DOHH2 (cell line): ENCODE results near the gene TAS2R13.

Experiments
- H3F3A ChIP-seq: fragments of 200-600 bp; sonication (generic), shearing (Covaris generic); 2 replicates; pipeline ENCODE4 v1.6.0; 2016; ENCODE audit warnings: antibody characterized with exemption, mild to moderate bottlenecking; ENCODE audit not compliant: control insufficient read depth, insufficient read depth
- H3K27ac ChIP-seq: fragments of 200-600 bp; sonication (generic); 2 replicates; pipeline ENCODE4 v1.5.1; 2014; ENCODE audit warnings: low read depth, mild to moderate bottlenecking, low read length, moderate library complexity
- H3K27me3 ChIP-seq: fragments of 200-600 bp; sonication (generic); 2 replicates; pipeline ENCODE4 v1.6.1; 2014; ENCODE audit warnings: mild to moderate bottlenecking, low read length, mixed read lengths; ENCODE audit not compliant: control insufficient read depth
- H3K36me3 ChIP-seq: fragments of 200-600 bp; sonication (generic); 2 replicates; pipeline ENCODE4 v1.6.1; 2014; ENCODE audit warnings: mild to moderate bottlenecking, low read length, moderate library complexity, mixed read lengths; ENCODE audit not compliant: control insufficient read depth
- H3K4me1 ChIP-seq: fragments of 200-600 bp; sonication (generic); 2 replicates; pipeline ENCODE4 v1.6.1; 2014; ENCODE audit warnings: mild to moderate bottlenecking, low read length, mixed read lengths; ENCODE audit not compliant: control insufficient read depth
- H3K4me2 ChIP-seq: fragments of 200-600 bp; sonication (generic); 2 replicates; pipeline ENCODE4 v1.6.0; 2014; ENCODE audit warnings: mild to moderate bottlenecking, low read length, moderate library complexity
- H3K4me3 ChIP-seq: fragments of 200-600 bp; sonication (generic); 2 replicates; pipeline ENCODE4 v1.5.1; 2014; ENCODE audit warnings: mild to moderate bottlenecking, low read length, mixed read lengths
- H3K79me2 ChIP-seq: fragments of 200-600 bp; sonication (generic); 2 replicates; pipeline ENCODE4 v1.6.1; 2014; ENCODE audit warnings: mild to moderate bottlenecking, low read length, mixed read lengths; ENCODE audit not compliant: control insufficient read depth
- H3K9me2 ChIP-seq: fragments of 200-600 bp; sonication (generic); replicated peaks from 2 replicates; pipeline ENCODE4 v1.6.1; 2014; ENCODE audit warnings: mild to moderate bottlenecking, low read length, mixed read lengths; ENCODE audit not compliant: control insufficient read depth
- H3K9me3 ChIP-seq: fragments of 200-600 bp; sonication (generic); 2 replicates; pipeline ENCODE4 v1.6.1; 2014; ENCODE audit warnings: antibody characterized with exemption, low read length, mixed read lengths; ENCODE audit not compliant: control insufficient read depth, insufficient read depth
- H4K20me1 ChIP-seq: fragments of 200-600 bp; sonication (generic); 2 replicates; pipeline ENCODE4 v1.6.0; 2014; ENCODE audit warnings: low read depth, mild to moderate bottlenecking, antibody characterized with exemption, low read length, moderate library complexity; ENCODE audit not compliant: control insufficient read depth, insufficient read depth
- EZH2phosphoT487 ChIP-seq: fragments of 200-600 bp; sonication (generic); IDR thresholded peaks from 2 replicates; pipeline ENCODE4 v1.6.1; 2017; ENCODE audit warnings: borderline replicate concordance, mild to moderate bottlenecking, antibody characterized with exemption, low read length, moderate library complexity, mixed read lengths
- TF ChIP-seq, protein P1 (sequence below): fragments of 200-600 bp; sonication (generic); IDR thresholded peaks from one replicate; pipeline ENCODE4 v1.5.1; 2014; ENCODE audit warnings: antibody characterized with exemption, mild to moderate bottlenecking, low read depth, low read length; ENCODE audit not compliant: poor library complexity, severe bottlenecking

The TAS2R13 gene

GRCh38 chr12:10900530-10900929, 8.8 kb downstream of the TAS2R13 start:
- Histone ChIP-seq H3K27ac (no peak overlapping the region), H3K4me2 (no peak overlapping the region), H3K4me3 (no peak overlapping the region), H3F3A (no peaks in the 10 kb centered on the region), H3K9me3 (no peaks in the 10 kb centered on the region), H3K4me1 (no peaks in the 10 kb centered on the region), H3K27me3 (no peaks in the 10 kb centered on the region), H3K79me2 (no peaks in the 10 kb centered on the region), H3K9me2 (no peaks in the 10 kb centered on the region), H4K20me1 (no peaks in the 10 kb centered on the region), H3K36me3 (no peaks in the 10 kb centered on the region)
- TF ChIP-seq EZH2phosphoT487: no peak
- TF ChIP-seq, protein P1, sequence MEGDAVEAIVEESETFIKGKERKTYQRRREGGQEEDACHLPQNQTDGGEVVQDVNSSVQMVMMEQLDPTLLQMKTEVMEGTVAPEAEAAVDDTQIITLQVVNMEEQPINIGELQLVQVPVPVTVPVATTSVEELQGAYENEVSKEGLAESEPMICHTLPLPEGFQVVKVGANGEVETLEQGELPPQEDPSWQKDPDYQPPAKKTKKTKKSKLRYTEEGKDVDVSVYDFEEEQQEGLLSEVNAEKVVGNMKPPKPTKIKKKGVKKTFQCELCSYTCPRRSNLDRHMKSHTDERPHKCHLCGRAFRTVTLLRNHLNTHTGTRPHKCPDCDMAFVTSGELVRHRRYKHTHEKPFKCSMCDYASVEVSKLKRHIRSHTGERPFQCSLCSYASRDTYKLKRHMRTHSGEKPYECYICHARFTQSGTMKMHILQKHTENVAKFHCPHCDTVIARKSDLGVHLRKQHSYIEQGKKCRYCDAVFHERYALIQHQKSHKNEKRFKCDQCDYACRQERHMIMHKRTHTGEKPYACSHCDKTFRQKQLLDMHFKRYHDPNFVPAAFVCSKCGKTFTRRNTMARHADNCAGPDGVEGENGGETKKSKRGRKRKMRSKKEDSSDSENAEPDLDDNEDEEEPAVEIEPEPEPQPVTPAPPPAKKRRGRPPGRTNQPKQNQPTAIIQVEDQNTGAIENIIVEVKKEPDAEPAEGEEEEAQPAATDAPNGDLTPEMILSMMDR: no peak

- Histone ChIP-seq H3K4me3 (no peak overlapping the region), H3K27me3 (no peaks in the 10 kb centered on the region), H3K79me2 (no peaks in the 10 kb centered on the region), H3K27ac (no peak overlapping the region), H3K4me2 (no peak overlapping the region), H3K4me1 (no peaks in the 10 kb centered on the region), H3K36me3 (no peaks in the 10 kb centered on the region), H3F3A (no peaks in the 10 kb centered on the region), H3K9me2 (no peaks in the 10 kb centered on the region), H4K20me1 (no peaks in the 10 kb centered on the region), H3K9me3 (no peaks in the 10 kb centered on the region)
- TF ChIP-seq, protein P1: no peak
- TF ChIP-seq EZH2phosphoT487: no peak
These were observed 12.5 kb downstream of the TAS2R13 start for GRCh38 chr12:10896854-10897253.

- no peaks in the 10 kb centered on the region for H3K36me3 ChIP-seq
These were observed 17.4 kb downstream of the TAS2R13 start for GRCh38 chr12:10891937-10892336.

More at GRCh38 chr12:10891937-10892336, 17.4 kb downstream of the TAS2R13 start:
- H3K9me2 ChIP-seq: no peaks in the 10 kb centered on the region
- no peak for TF ChIP-seq EZH2phosphoT487
- TF ChIP-seq, protein P1: no peak
- no peaks in the 10 kb centered on the region for H3K79me2 ChIP-seq
- H3K27me3 ChIP-seq: no peaks in the 10 kb centered on the region
- no peaks in the 10 kb centered on the region for H4K20me1 ChIP-seq
- H3K9me3 ChIP-seq: no peaks in the 10 kb centered on the region
- H3K27ac ChIP-seq: no peak overlapping the region
- H3K4me3 ChIP-seq: no peak overlapping the region
- no peaks in the 10 kb centered on the region for H3F3A ChIP-seq
- H3K4me1 ChIP-seq: no peaks in the 10 kb centered on the region
- no peak overlapping the region for H3K4me2 ChIP-seq
